HG03095 (cell line): ENCODE measurements around the gene NAALADL1.
"Not testable (repeated sequence)": the region's sequence is repeated elsewhere in the genome, so short reads cannot be mapped to it uniquely, and the experiment has no call there.

Experiments used
- ATAC-seq: cut with Tn5 transposase; IDR thresholded peaks from one replicate; pipeline ENCODE4 v1.9.1; 2021; ENCODE audit warnings: moderate library complexity; ENCODE audit not compliant: unreplicated experiment

The NAALADL1 gene

DNA sequence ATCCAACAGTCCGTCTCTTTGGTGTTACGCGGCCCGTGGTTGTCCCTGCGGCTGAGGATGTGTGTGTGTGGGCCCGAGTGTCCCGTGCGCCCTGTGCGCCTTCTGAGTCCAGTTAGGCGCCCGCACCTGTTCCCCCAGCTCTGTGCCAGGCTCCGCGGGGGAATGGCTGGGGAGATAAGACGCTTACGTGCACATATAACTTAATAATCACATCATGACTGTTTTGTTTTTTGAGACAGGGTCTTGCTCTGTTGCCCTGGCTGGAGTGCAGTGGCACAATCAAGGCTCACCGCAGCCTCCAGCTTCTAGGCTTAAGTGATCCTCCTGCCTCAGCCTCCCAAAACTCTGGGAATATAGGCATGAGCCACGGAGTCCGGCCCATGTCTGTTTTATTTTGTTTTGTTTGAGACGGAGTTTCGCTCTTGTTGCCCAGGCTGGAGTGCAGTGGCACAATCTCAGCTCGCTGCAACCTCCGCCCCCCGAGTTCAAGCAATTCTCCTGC lies 43.6 kb downstream of the NAALADL1 start:
- ATAC-seq = no peak

GRCh38 chr11:65013888-65014725 lies 44.2 kb downstream of the NAALADL1 start, which contains the start of gene ARL2:
TSS of gene ARL2 (plus strand) at chr11:65014160. CDS start at chr11:65014208, 48 bp downstream.
- peak; percentile 65 for ATAC-seq

DNA sequence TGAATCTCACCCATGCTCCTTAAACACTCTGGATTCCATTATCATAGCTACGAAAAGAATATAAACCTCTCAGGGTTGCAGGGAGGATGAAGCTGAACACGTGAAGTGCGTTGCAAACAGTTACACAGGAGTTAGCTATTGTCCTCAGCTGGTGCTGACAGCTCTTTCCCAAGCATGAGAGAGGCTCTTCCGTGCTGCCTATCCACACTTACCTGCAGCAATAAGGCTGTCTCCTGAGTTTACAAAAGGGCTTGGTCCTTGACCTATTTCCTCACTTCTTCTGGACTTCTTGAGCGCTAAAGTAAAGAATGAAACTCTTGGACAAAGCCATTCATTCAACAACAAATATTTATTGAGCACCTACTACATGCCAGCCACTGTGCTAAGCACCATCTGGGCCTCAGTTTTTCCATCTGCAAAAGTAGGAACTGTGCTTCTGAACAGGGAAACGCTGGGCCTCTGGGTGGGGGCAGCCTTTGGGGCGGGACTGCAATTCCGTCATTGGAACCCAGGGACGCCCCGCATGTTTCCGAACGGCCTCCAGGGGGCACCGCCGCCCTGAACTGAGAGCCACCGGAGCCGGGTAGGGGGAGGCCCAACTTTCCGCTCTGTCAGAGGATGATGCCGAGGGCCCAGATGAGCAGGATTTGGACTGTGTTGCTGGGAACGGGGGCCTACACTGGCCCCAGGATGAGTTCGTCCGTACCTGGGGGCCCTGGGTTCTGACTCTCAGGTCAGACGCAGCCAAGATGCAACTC lies 45.0 kb downstream of the NAALADL1 start:
- ATAC-seq = peak; percentile 71

- no peak for ATAC-seq
Observed at GRCh38 chr11:65008873-65009272, 49.5 kb downstream of the NAALADL1 start.

DNA sequence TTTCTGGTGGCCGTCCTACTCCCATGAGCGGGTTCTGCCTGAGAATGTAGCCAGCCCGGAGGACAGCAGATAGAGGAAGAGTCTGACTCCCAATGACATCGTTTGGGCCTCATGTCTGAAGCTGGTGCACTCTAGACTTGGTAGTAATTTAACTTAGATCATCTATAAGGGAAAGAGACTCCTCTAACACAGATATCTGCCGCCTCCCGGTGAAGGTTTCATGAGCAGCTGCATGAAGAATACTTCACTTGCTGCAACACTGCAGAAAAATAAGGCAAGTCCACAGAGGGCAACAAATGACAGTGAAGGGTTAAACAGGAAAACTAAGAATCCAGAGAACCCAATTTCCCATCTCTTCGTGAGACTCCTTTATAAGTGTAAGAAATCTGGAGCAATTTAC lies 50.3 kb downstream of the NAALADL1 start:
- no peak for ATAC-seq

- not testable (repeated sequence) for ATAC-seq
Observed at GRCh38 chr11:65003968-65004367, 54.4 kb downstream of the NAALADL1 start.

GRCh38 chr11:65003282-65003681 lies 55.1 kb downstream of the NAALADL1 start:
- ATAC-seq = no peak

GRCh38 chr11:65002706-65003105 lies 55.6 kb downstream of the NAALADL1 start:
- ATAC-seq = no peak

GRCh38 chr11:64999478-64999877 lies 58.9 kb downstream of the NAALADL1 start:
- ATAC-seq = no peak

GRCh38 chr11:64998690-64999431 lies 59.5 kb downstream of the NAALADL1 start:
- no peak for ATAC-seq

DNA sequence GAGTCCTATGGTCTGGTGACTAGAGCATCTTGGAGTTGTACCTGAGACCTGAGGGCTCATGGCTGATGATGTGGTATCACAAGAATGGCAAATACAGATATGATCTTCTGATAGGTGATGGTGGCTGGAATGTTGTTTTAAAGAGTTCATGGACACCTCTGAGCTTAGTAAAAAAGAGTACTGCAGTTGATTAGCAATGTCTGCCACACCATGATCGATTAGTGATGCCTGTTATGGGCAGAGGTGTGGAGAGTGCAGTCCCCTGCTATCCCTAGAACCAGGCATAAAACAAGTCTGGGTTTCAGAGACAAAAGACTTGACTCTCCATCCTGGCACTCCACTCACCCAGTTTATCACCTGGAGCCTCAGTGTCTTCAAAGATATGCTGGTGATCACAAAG lies 60.2 kb downstream of the NAALADL1 start:
- ATAC-seq = no peak

- ATAC-seq = no peak
Observed at GRCh38 chr11:64996710-64997380, 61.5 kb downstream of the NAALADL1 start, which contains the start of gene BATF2. TSS of gene BATF2 (minus strand) at chr11:64996971. CDS start at chr11:64996914, 57 bp downstream.

DNA sequence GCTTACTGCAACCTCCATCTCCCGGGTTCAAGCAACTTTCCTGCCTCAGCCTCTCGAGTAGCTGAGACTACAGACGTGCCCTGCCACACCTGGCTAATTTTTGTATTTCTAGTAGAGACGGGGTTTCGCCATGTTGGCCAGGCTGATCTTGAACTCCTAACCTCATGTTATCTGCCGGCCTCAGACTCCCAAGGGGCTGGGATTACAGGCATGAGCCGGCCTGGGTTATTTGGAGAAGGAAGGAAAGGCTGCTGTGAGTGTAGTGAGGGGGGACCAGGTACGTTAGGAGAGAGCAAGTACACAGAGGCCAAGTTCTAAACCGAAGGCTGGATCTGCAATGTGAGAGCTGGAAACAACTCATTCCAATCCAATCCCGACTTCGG lies 62.0 kb downstream of the NAALADL1 start:
- ATAC-seq = no peak
